ENCODE results near the gene ELAVL3. TPM values are rescaled to one million over a fixed set of nuclear protein-coding genes. Genes with fewer than 3 reads are reported as not detected.

The ELAVL3 gene
- total and polyA plus RNA-seq, 2 of the 4 experiments (the other 2 are of a cell fraction), result not detected

- Histone ChIP-seq H3K9me3 (ENCODE audit: control insufficient read depth, insufficient read depth, low read length) (no peaks in the 10 kb centered on the region), H3K4ac (ENCODE audit: low read depth, low read length) (no peak overlapping the region), H4K91ac (ENCODE audit: insufficient read depth, low read depth, low read length) (no peak overlapping the region), H3K56ac (ENCODE audit: extremely low read depth, insufficient read depth, low read length) (no peak overlapping the region), H2AK5ac (ENCODE audit: low read depth, low read length) (no peak overlapping the region), H2AK9ac (replicated peaks; ENCODE audit: low read depth, low read length, poor library complexity) (no peak overlapping the region), H3K14ac (replicated peaks; ENCODE audit: low read depth, low read length) (no peak overlapping the region), H3K9me1 (ENCODE audit: insufficient read depth, low read length) (peaks cover 7% of the 10 kb centered on the region; the same call in 1 of the 2 replicates), H3K18ac (ENCODE audit: low read depth, low read length) (no peak overlapping the region), H2AFZ (replicated peaks; ENCODE audit: low read length, poor library complexity) (no peak overlapping the region), H3K4me3 (ENCODE audit: insufficient read depth, low read depth, low read length) (no peak overlapping the region), H4K5ac (ENCODE audit: low read depth, low read length) (no peak overlapping the region), H2BK5ac (ENCODE audit: low read depth, low read length, poor library complexity, severe bottlenecking) (no peak overlapping the region), H3K27me3 (ENCODE audit: control insufficient read depth, insufficient read depth, low read length) (no peaks in the 10 kb centered on the region), H3K27ac (ENCODE audit: insufficient read depth, low read length) (no peak overlapping the region), H3K9ac (ENCODE audit: low read depth, low read length) (no peak overlapping the region), H2BK120ac (ENCODE audit: low read depth, low read length) (no peak overlapping the region), H4K20me1 (ENCODE audit: insufficient read depth, low read length) (no peaks in the 10 kb centered on the region; the same call in 1 of the 2 replicates), H3K4me1 (ENCODE audit: control insufficient read depth, insufficient read depth, low read length) (peaks cover 3% of the 10 kb centered on the region), H3K4me2 (ENCODE audit: low read depth, low read length) (no peak overlapping the region), H2BK20ac (ENCODE audit: low read depth, low read length) (no peak overlapping the region), H3K36me3 (ENCODE audit: control insufficient read depth, insufficient read depth, low read length) (peaks cover 8% of the 10 kb centered on the region), H4K8ac (ENCODE audit: low read depth in 2 of 2, low read length in 2 of 2) (no peak overlapping the region), H2BK15ac (ENCODE audit: low read depth, low read length) (no peak overlapping the region), H3K79me1 (ENCODE audit: low read depth in 1 of 2, low read length in 2 of 2) (peaks cover 0 to 11% of the 10 kb centered on the region in 2 experiments; a peak in 2 of 4 replicates), H3K23ac (ENCODE audit: low read depth, low read length) (no peak overlapping the region)
- dilution Hi-C loops (cut with HindIII; ENCODE audit: low sequenced_read_pairs, unreplicated experiment) (no loop called here), in situ Hi-C loops (cut with MboI; ENCODE audit: low sequenced_read_pairs) (loop anchor here (5.0 kb wide), 1 partner anchor 93 kb away; no protein-coding TSS in a partner anchor), intact Hi-C loops (cut with micrococcal nuclease) (no loop called here)
- TF ChIP-seq POLR2A (IDR thresholded peaks at IDR 0.05; ENCODE audit: low read depth, low read length) (no peak), CHD1 (IDR thresholded peaks at IDR 0.05; ENCODE audit: low read depth, low read length) (no peak), USF2 (IDR thresholded peaks at IDR 0.05; ENCODE audit: low read depth, low read length) (no peak), MAZ (IDR thresholded peaks at IDR 0.05; ENCODE audit: borderline replicate concordance, low read depth, low read length) (no peak), NFE2L2 (IDR thresholded peaks at IDR 0.05; ENCODE audit: low read depth, low read length) (no peak), SMC3 (IDR thresholded peaks at IDR 0.05; ENCODE audit: low read depth, low read length) (no peak), BHLHE40 (IDR thresholded peaks at IDR 0.05; ENCODE audit: low read depth, low read length) (no peak), ELK1 (IDR thresholded peaks at IDR 0.05; ENCODE audit: borderline replicate concordance, low read depth, low read length) (no peak), FOS (IDR thresholded peaks at IDR 0.05; ENCODE audit: low read depth, low read length) (no peak), MAFK (IDR thresholded peaks at IDR 0.05; ENCODE audit: low read depth, low read length) (no peak), CTCF (conservative IDR thresholded peaks at IDR 0.05; ENCODE audit: low read depth, low read length) (no peak), CEBPB (IDR thresholded peaks at IDR 0.05; ENCODE audit: low read depth, low read length) (no peak), RAD21 (IDR thresholded peaks at IDR 0.05; ENCODE audit: low read length) (no peak), MXI1 (IDR thresholded peaks at IDR 0.05; ENCODE audit: borderline replicate concordance, low read depth, low read length) (no peak)
- CTCF ChIA-PET, result no interaction called here
- POLR2A ChIA-PET (ENCODE audit: unreplicated experiment), result no interaction called here
- BruUV-seq (replicated peaks), result no TSS peak
- ATAC-seq (ENCODE audit: low read depth), result no peak
- no peak for DNase-seq
- WGBS, 2 experiments (ENCODE audit: extremely low coverage in 2 of 2, insufficient read length in 1 of 2), result 92% methylated on average over 12 of the region's 27 CpGs; no CpG with 5 or more reads in 1 of the 2 experiments
These were observed 13.9 kb upstream of the ELAVL3 start for GRCh38 chr19:11494634-11495285.
